SK-N-SH (cell line): ENCODE measurements around the gene ELOVL2. TPM values are rescaled to one million over a fixed set of nuclear protein-coding genes. Genes with fewer than 3 reads are reported as not detected.

Source experiments
- CTCF ChIA-PET: fragments of 300-600, 350-600 bp; formaldehyde crosslinking; extraction: SDS; loops from one replicate; lab custom pipeline; 2021; lab: Yijun Ruan, JAX
- POLR2A ChIA-PET: fragments of 350-600 bp; sonication (Branson Sonifier 250); formaldehyde crosslinking; extraction: SDS; loops from one replicate; lab custom pipeline; 2020; ENCODE audit warnings: antibody characterized with exemption, inconsistent platforms; lab: Yijun Ruan, JAX
- DNase-seq: peaks from one replicate; pipeline ENCODE4 v3.0.0; 2012
- H2AFZ ChIP-seq: fragments of 200-600 bp; sonication (generic); 2 replicates; pipeline ENCODE4 v1.8.1; 2016; ENCODE audit warnings: antibody characterized with exemption, mild to moderate bottlenecking, low read depth
- H3F3A ChIP-seq: fragments of 200-600 bp; sonication (generic); replicated peaks from 2 replicates; pipeline ENCODE3; 2016; ENCODE audit warnings: antibody characterized with exemption, mild to moderate bottlenecking; ENCODE audit not compliant: insufficient read depth
- H3K27ac ChIP-seq, 2 experiments: fragments of 200-500 bp in 1 of 2; fragments of 200-600 bp in 1 of 2; sonication (Bioruptor generic) in 1 of 2; sonication (generic), shearing (Covaris generic) in 1 of 2; 2 replicates each; pipeline versions ENCODE4 v1.5.1 to v1.6.1; 2014 to 2016; ENCODE audit warnings: low read depth in 2 of 2, inconsistent platforms in 1 of 2, low read length in 1 of 2, mild to moderate bottlenecking in 1 of 2, mixed read lengths in 1 of 2
- H3K27me3 ChIP-seq: fragments of 200-600 bp; sonication (generic), shearing (Covaris generic); 2 replicates; pipeline ENCODE4 v1.6.1; 2016; ENCODE audit warnings: mixed run types; ENCODE audit not compliant: insufficient read depth
- H3K36me3 ChIP-seq, 2 experiments: fragments of 200-500 bp in 1 of 2; fragments of 200-600 bp in 1 of 2; sonication (Bioruptor generic) in 1 of 2; sonication (generic) in 1 of 2; replicated peaks in 1 of 2; 2 replicates each; pipeline versions ENCODE3 to v1.5.1; 2014 to 2016; ENCODE audit warnings: low read length in 1 of 2, mild to moderate bottlenecking in 1 of 2; ENCODE audit not compliant: insufficient read depth in 2 of 2, control insufficient read depth in 1 of 2
- H3K4me1 ChIP-seq, 2 experiments: fragments of 200-500 bp in 1 of 2; fragments of 200-600 bp in 1 of 2; sonication (Bioruptor generic) in 1 of 2; sonication (generic), shearing (Covaris generic) in 1 of 2; 2 replicates each; pipeline versions ENCODE4 v1.5.1 to v1.6.1; 2014 to 2016; ENCODE audit warnings: low read depth in 1 of 2, low read length in 1 of 2, mixed run types in 1 of 2; ENCODE audit not compliant: insufficient read depth in 2 of 2, control insufficient read depth in 1 of 2
- H3K4me2 ChIP-seq: fragments of 200-600 bp; sonication (generic), shearing (Covaris generic); 2 replicates; pipeline ENCODE4 v1.6.1; 2017; ENCODE audit warnings: mixed run types
- H3K4me3 ChIP-seq, 2 experiments: fragments of 200-500 bp in 1 of 2; fragments of 200-600 bp in 1 of 2; sonication (Bioruptor generic) in 1 of 2; sonication (generic), shearing (Covaris generic) in 1 of 2; 2 replicates each; pipeline versions ENCODE4 v1.5.1 to v1.8.1; 2014 to 2016; ENCODE audit warnings: low read depth in 2 of 2, inconsistent platforms in 1 of 2, low read length in 1 of 2, mild to moderate bottlenecking in 1 of 2, mixed read lengths in 1 of 2, moderate library complexity in 1 of 2
- H3K79me2 ChIP-seq: fragments of 200-600 bp; sonication (generic); 2 replicates; pipeline ENCODE4 v1.8.1; 2017; ENCODE audit warnings: mild to moderate bottlenecking; ENCODE audit not compliant: insufficient read depth
- H3K9ac ChIP-seq: fragments of 200-600 bp; sonication (generic); 2 replicates; pipeline ENCODE4 v1.6.1; 2017; ENCODE audit warnings: mixed run types
- H3K9me2 ChIP-seq: fragments of 200-600 bp; sonication (generic); 2 replicates; pipeline ENCODE4 v1.6.1; 2017; ENCODE audit warnings: mixed run types
- H3K9me3 ChIP-seq: fragments of 200-600 bp; sonication (generic); 2 replicates; pipeline ENCODE4 v1.6.1; 2017; ENCODE audit warnings: mixed run types, mild to moderate bottlenecking, moderate library complexity
- H4K20me1 ChIP-seq: fragments of 200-600 bp; sonication (generic); 2 replicates; pipeline ENCODE4 v1.6.1; 2017; ENCODE audit warnings: mild to moderate bottlenecking, mixed run types; ENCODE audit not compliant: insufficient read depth
- CTCF ChIP-seq: fragments of 200-600 bp; sonication (generic); IDR thresholded peaks from 2 replicates; pipeline ENCODE4 v1.6.1; 2017; ENCODE audit warnings: antibody characterized with exemption, mild to moderate bottlenecking, moderate library complexity
- FOSL2 ChIP-seq: IDR thresholded peaks from 2 replicates; pipeline ENCODE4 v1.4.0; 2012; ENCODE audit warnings: low read depth, mild to moderate bottlenecking, moderate library complexity, borderline replicate concordance
- MXI1 ChIP-seq: IDR thresholded peaks from 2 replicates; pipeline ENCODE4 v1.6.1; 2012; ENCODE audit warnings: mild to moderate bottlenecking, low read depth, low read length, improper control_type of control experiment
- NRF1 ChIP-seq: IDR thresholded peaks from 2 replicates; pipeline ENCODE4 v1.6.1; 2012; ENCODE audit warnings: low read depth, mild to moderate bottlenecking, low read length
- WGBS: methylation state at CpG from one replicate; pipeline ENCODE4 v1.1.6; 2017; ENCODE audit warnings: low lambda C conversion rate; 5-methylcytosine and 5-hydroxymethylcytosine counted together
- polyA plus RNA-seq, 3 experiments: library from polyadenylated mRNA; depleted of rRNA; stranded (reverse); fragments of >200 nt; gene quantifications; 2 replicates each; pipeline ENCODE4 v1.2.3, GENCODE V29; 2012
- TF ChIP-seq, protein P1 (sequence below): fragments of 150-350 bp; IDR thresholded peaks from 2 replicates; pipeline ENCODE4 v1.6.1; 2016; ENCODE audit warnings: mild to moderate bottlenecking, low read depth, low read length

Gene ELOVL2
- polyA plus RNA-seq, 1 of the 3 experiments (the other 2 are of a cell fraction), result 0.39 TPM

DNA sequence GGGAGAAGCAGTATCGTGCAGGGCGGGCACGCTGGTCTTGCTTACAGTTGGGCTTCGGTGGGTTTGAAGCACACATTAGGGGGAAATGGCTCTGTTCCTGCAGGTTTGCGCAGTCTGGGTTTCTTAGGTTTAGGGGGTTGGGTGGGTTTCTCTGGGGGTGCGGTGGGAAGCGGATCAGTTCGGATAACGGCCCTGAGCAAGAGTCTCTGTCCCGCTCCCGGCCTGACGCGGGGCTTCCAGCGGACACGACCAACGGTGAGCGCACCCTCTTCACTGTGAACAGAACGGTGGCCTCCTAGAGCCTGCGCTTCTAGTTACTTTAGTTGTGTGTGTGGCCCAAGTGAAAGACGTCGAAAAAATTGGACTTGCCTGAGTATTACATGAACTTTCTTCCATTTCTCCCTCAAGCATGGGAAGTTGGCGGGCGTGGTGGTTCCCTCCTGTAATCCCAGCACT is 635 bp upstream of the ELOVL2 start:
- H3K9me2 ChIP-seq, result no peaks in the 10 kb centered on the region
- no peak overlapping the region for H3K27ac ChIP-seq
- peaks cover 0 to 4% of the 10 kb centered on the region in 2 experiments; a peak in 1 of 4 replicates for H3K4me1 ChIP-seq
- TF ChIP-seq, protein P1, sequence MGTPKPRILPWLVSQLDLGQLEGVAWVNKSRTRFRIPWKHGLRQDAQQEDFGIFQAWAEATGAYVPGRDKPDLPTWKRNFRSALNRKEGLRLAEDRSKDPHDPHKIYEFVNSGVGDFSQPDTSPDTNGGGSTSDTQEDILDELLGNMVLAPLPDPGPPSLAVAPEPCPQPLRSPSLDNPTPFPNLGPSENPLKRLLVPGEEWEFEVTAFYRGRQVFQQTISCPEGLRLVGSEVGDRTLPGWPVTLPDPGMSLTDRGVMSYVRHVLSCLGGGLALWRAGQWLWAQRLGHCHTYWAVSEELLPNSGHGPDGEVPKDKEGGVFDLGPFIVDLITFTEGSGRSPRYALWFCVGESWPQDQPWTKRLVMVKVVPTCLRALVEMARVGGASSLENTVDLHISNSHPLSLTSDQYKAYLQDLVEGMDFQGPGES, result no peak
- no peak for TF ChIP-seq CTCF
- TF ChIP-seq NRF1, result no peak
- ChIA-PET CTCF (interaction anchor here (1.0 to 3.3 kb wide), 9 partner anchors 8 to 91 kb away, joined by 3 to 17 read pairs (median 8); no protein-coding TSS in a partner anchor), POLR2A (no interaction called here)
- H3K36me3 ChIP-seq, result no peaks in the 10 kb centered on the region
- 43% methylated on average over 17 of the region's 23 CpGs for WGBS
- peak overlapping the region; percentile 62 to 66 for H3K4me3 ChIP-seq
- peak overlapping the region; percentile 79; the same call in 1 of the 2 replicates for H2AFZ ChIP-seq
- no peak for DNase-seq
- no peaks in the 10 kb centered on the region for H3K9me3 ChIP-seq
- peaks cover 14% of the 10 kb centered on the region for H3F3A ChIP-seq
- no peak overlapping the region for H3K9ac ChIP-seq
- peaks cover 3% of the 10 kb centered on the region; the same call in 1 of the 2 replicates for H3K27me3 ChIP-seq
- no peaks in the 10 kb centered on the region for H3K79me2 ChIP-seq
- H4K20me1 ChIP-seq, result no peaks in the 10 kb centered on the region
- peak overlapping the region; percentile 67; the same call in 1 of the 2 replicates for H3K4me2 ChIP-seq

- 9% methylated on average over 7 of the region's 49 CpGs for WGBS
- peak overlapping the region; percentile 12; the same call in 1 of the 2 replicates for H3K9ac ChIP-seq
- H3K27ac ChIP-seq, result no peak overlapping the region
- no peaks in the 10 kb centered on the region for H3K9me2 ChIP-seq
- CTCF ChIA-PET, result interaction anchor here (0.6 to 3.3 kb wide), 26 partner anchors 9 to 453 kb away, joined by 3 to 17 read pairs (median 4); partner anchors contain the start of gene SYCP2L
- H2AFZ ChIP-seq, result peak overlapping the region; percentile 39; the same call in 1 of the 2 replicates
- peak overlapping the region; percentile 78 for H3K4me2 ChIP-seq
- peaks cover 0 to 4% of the 10 kb centered on the region in 2 experiments; a peak in 1 of 4 replicates for H3K4me1 ChIP-seq
- no peaks in the 10 kb centered on the region for H3K9me3 ChIP-seq
- peak overlapping the region; percentile 57 to 66; a peak in 3 of 4 replicates for H3K4me3 ChIP-seq
- H3F3A ChIP-seq, result peaks cover 16% of the 10 kb centered on the region
- TF ChIP-seq FOSL2, result no peak
- peak; percentile 20; the same call in 1 of the 2 replicates for TF ChIP-seq MXI1
- H3K36me3 ChIP-seq, result no peaks in the 10 kb centered on the region
- no peaks in the 10 kb centered on the region for H3K79me2 ChIP-seq
- no peak for DNase-seq
- POLR2A ChIA-PET, result interaction anchor here (0.9 kb wide), 1 partner anchor 17 kb away, joined by 3 read pairs; no protein-coding TSS in a partner anchor
- H4K20me1 ChIP-seq, result no peaks in the 10 kb centered on the region
- peaks cover 3% of the 10 kb centered on the region; the same call in 1 of the 2 replicates for H3K27me3 ChIP-seq
These were observed 636 bp downstream of the ELOVL2 start for GRCh38 chr6:11043378-11043960.
